Retinal pigment epithelial cell (primary cell): Measurements from ENCODE around the gene NCOR1.
"Not testable (repeated sequence)": the region's sequence is repeated elsewhere in the genome, so short reads cannot be mapped to it uniquely, and the experiment has no call there.

Experiments used
- DNase-seq: peaks from one replicate; pipeline ENCODE4 v3.0.0-alpha.2; 2010; ENCODE audit warnings: low read depth
- H3K4me3 ChIP-seq: 2 replicates; pipeline ENCODE4 v1.5.1; 2011; ENCODE audit warnings: mild to moderate bottlenecking, low read length, control low read depth, moderate library complexity
- TF ChIP-seq, protein P1 (sequence below): conservative IDR thresholded peaks from 2 replicates; pipeline ENCODE4 v1.5.1; 2011; ENCODE audit warnings: low read depth, low read length, control low read depth, inconsistent platforms

NCOR1 gene

GRCh38 chr17:16214190-16215001 is 938 bp downstream of the NCOR1 start:
- peak overlapping the region; percentile 87 for H3K4me3 ChIP-seq
- DNase-seq, result no peak
- TF ChIP-seq, protein P1, sequence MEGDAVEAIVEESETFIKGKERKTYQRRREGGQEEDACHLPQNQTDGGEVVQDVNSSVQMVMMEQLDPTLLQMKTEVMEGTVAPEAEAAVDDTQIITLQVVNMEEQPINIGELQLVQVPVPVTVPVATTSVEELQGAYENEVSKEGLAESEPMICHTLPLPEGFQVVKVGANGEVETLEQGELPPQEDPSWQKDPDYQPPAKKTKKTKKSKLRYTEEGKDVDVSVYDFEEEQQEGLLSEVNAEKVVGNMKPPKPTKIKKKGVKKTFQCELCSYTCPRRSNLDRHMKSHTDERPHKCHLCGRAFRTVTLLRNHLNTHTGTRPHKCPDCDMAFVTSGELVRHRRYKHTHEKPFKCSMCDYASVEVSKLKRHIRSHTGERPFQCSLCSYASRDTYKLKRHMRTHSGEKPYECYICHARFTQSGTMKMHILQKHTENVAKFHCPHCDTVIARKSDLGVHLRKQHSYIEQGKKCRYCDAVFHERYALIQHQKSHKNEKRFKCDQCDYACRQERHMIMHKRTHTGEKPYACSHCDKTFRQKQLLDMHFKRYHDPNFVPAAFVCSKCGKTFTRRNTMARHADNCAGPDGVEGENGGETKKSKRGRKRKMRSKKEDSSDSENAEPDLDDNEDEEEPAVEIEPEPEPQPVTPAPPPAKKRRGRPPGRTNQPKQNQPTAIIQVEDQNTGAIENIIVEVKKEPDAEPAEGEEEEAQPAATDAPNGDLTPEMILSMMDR, result no peak

DNA sequence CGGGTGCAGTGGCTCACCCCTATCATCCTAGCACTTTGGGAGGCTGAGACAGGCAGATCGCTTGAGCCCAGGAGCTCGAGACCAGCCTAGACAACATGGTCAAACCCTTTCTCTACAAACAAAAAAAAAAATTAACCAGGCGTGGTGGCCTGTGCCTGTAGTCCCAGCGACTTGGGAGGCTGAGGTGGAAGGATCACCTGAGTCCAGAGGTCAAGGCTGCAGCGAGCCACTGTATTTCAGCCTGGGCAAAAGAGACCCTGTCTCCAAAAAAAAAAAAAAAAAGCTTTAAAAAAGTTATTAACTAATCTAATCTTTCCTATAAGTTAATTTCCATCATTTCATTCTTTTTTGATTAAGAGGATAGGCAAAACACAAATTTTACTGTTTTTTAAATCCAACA is 2.5 kb downstream of the NCOR1 start:
- TF ChIP-seq, protein P1, result no peak

GRCh38 chr17:16211590-16211989 is 3.7 kb downstream of the NCOR1 start:
- TF ChIP-seq, protein P1, result no peak
- H3K4me3 ChIP-seq, result no peak overlapping the region
- DNase-seq, result no peak

More for the DNA sequence above, 2.5 kb downstream of the NCOR1 start:
- H3K4me3 ChIP-seq, result no peak overlapping the region
- no peak for DNase-seq

- not testable (repeated sequence) for H3K4me3 ChIP-seq, DNase-seq
Observed at GRCh38 chr17:16204763-16205162, 10.6 kb downstream of the NCOR1 start.

- H3K4me3 ChIP-seq, DNase-seq: not testable (repeated sequence)
Observed at GRCh38 chr17:16202554-16203500, 12.5 kb downstream of the NCOR1 start.

DNA sequence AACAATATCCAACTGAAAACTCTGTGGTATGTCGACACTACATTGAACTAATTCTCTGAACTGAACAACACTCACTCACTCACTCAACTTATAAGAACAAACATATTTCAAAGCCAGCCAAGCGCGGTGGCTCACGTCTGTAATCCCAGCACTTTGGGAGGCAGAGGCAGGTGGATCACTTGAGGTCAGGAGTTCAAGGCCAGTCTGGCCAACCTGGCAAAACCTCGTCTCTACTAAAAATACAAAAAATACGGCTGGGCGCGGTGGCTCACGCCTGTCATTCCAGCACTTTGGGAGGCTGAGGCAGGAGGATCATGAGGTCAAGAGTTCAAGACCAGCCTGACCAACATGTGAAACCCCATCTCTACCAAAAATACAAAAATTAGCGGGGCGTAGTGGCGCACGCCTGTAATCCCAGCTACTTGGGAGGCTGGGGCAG is 13.6 kb downstream of the NCOR1 start:
- H3K4me3 ChIP-seq, DNase-seq: not testable (repeated sequence)

GRCh38 chr17:16199093-16199492 is 16.2 kb downstream of the NCOR1 start:
- TF ChIP-seq, protein P1, result no peak
- H3K4me3 ChIP-seq, result no peak overlapping the region
- no peak for DNase-seq

DNA sequence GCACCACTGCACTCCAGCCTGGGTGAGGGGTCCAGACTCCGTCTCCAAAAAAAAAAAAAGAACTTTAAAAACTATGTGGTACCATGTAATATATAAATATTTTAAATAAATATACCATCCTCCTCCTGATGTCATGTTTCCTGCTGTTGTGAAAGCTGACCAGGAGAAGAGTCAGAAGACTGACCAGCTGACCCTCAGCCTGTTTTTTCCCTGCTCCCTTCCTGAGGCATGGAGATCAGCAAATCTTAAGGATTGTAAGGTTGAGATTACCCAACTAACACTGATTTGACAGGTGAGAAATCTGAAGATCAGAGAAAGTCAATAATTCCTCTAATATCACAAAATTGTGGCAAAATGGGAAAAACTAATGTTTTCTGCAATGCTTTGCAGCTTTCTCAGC is 18.1 kb downstream of the NCOR1 start:
- no peak for DNase-seq

DNA sequence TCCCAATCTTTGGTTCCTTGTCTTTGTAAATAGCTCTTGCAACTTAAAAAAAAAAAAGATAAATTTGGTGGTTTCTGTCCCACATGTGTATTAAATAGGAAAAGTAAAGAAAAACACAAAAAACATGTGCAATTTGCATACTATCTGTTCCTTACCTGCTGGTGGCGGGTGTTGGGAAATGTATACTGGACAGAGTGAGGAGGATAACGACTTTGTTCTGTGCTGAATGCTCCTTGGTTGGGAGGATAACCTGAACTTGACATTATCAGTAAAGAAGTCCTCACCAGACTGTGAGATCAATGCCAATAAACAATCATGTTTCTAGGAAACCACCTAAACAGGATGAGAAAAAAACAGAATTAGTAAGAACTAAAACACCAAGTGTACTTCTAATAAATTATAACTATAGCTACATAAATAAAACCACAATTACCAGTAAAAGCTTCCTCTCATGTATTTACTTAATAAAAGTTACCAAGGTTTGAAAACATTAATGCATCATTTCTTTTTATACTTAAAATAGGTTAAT is 21.0 kb downstream of the NCOR1 start:
- not testable (repeated sequence) for DNase-seq, H3K4me3 ChIP-seq

More for the DNA sequence above, 18.1 kb downstream of the NCOR1 start:
- TF ChIP-seq, protein P1, result no peak
- H3K4me3 ChIP-seq, result no peak overlapping the region
